K562 (cell line): ENCODE measurements around the gene PRSS38. TPM values are rescaled to one million over a fixed set of nuclear protein-coding genes. Genes with fewer than 3 reads are reported as not detected.

Experiments
- ATAC-seq: fragments of 200-7000 bp; cut with Tn5 transposase; 3 replicates; pipeline ENCODE4 v1.9.1; 2020; ENCODE audit warnings: moderate library complexity
- BruUV-seq: library from RNA; stranded (reverse); fragments of 400-500 nt; replicated peaks from 2 replicates; lab custom pipeline; 2021; lab: Mats Ljungman, UMichigan
- CTCF ChIA-PET: fragments of 300-600 bp; formaldehyde crosslinking; extraction: SDS; loops from one replicate; lab custom pipeline; 2021; ENCODE audit warnings: low intra/inter-chr PET ratio; lab: Yijun Ruan, JAX
- POLR2A ChIA-PET: fragments of 300-600, 350-650 bp; sonication (Branson Sonifier 250); formaldehyde crosslinking; extraction: SDS; loops from one replicate; lab custom pipeline; 2021; ENCODE audit warnings: antibody characterized with exemption, inconsistent platforms; lab: Yijun Ruan, JAX
- DNase-seq, 4 experiments: peaks; one replicate each; pipeline versions ENCODE4 v3.0.0 to v3.0.0-alpha.2; 2011 to 2018; ENCODE audit warnings: low spot score in 3 of 4, mixed read lengths in 3 of 4; ENCODE audit errors: extremely low read depth in 1 of 4
- FAIRE-seq: peaks from 2 replicates; lab custom pipeline; 2011; peaks lifted over from hg19 to GRCh38; lab: Jason Lieb, UNC
- H2AFZ ChIP-seq: 2 replicates; pipeline ENCODE4 v1.6.0; 2011; ENCODE audit warnings: low read depth, low read length, control low read depth, inconsistent platforms
- H3K27ac ChIP-seq: fragments of 200-600 bp; 3 replicates; pipeline ENCODE4 v1.8.0; 2011; ENCODE audit warnings: low read depth, mild to moderate bottlenecking, control low read depth, inconsistent platforms, low read length, moderate library complexity, mixed read lengths; ENCODE audit errors: extremely low read depth
- H3K27me3 ChIP-seq, 2 experiments: fragments of 300-600 bp in 1 of 2; 2 replicates in 1 of 2; 3 replicates in 1 of 2; pipeline versions ENCODE4 v1.6.0 to v1.8.0; 2011; ENCODE audit warnings: inconsistent platforms in 2 of 2, low read length in 2 of 2, mild to moderate bottlenecking in 1 of 2, mixed read lengths in 1 of 2, moderate library complexity in 1 of 2; ENCODE audit not compliant: control insufficient read depth in 2 of 2, insufficient read depth in 2 of 2
- H3K36me3 ChIP-seq: fragments of 300-600 bp; 3 replicates; pipeline ENCODE4 v1.8.0; 2011; ENCODE audit warnings: mild to moderate bottlenecking, low read length, inconsistent platforms; ENCODE audit not compliant: control insufficient read depth, insufficient read depth
- H3K4me1 ChIP-seq, 2 experiments: fragments of 200-600 bp in 1 of 2; replicated peaks in 1 of 2; 2 replicates in 1 of 2; 3 replicates in 1 of 2; pipeline versions ENCODE4 v1.5.1 to v1.8.0; 2011; ENCODE audit warnings: inconsistent platforms in 2 of 2, low read length in 2 of 2, mild to moderate bottlenecking in 1 of 2, mixed read lengths in 1 of 2, moderate library complexity in 1 of 2; ENCODE audit not compliant: control insufficient read depth in 2 of 2, insufficient read depth in 2 of 2
- H3K4me2 ChIP-seq: 2 replicates; pipeline ENCODE4 v1.6.1; 2011; ENCODE audit warnings: low read length, control low read depth, inconsistent platforms, mixed read lengths; ENCODE audit not compliant: insufficient read depth
- H3K4me3 ChIP-seq: fragments of 200-600 bp; sonication (generic), shearing (Covaris generic); 2 replicates; pipeline ENCODE4 v1.5.1; 2016; ENCODE audit warnings: control low read depth, inconsistent platforms
- H3K79me2 ChIP-seq: fragments of 200-600 bp; 3 replicates; pipeline ENCODE4 v1.8.0; 2011; ENCODE audit warnings: low read length, inconsistent platforms; ENCODE audit not compliant: control insufficient read depth, insufficient read depth
- H3K9ac ChIP-seq, 2 experiments: 2 replicates each; pipeline versions ENCODE4 v1.6.0 to v1.6.1; 2011; ENCODE audit warnings: low read depth in 2 of 2, low read length in 2 of 2, control low read depth in 1 of 2, inconsistent platforms in 1 of 2, mild to moderate bottlenecking in 1 of 2, mixed read lengths in 1 of 2; ENCODE audit not compliant: insufficient read depth in 1 of 2
- H3K9me1 ChIP-seq: one replicate; pipeline ENCODE4 v1.6.0; 2011; ENCODE audit warnings: inconsistent platforms, mild to moderate bottlenecking, low read length, moderate library complexity; ENCODE audit not compliant: control insufficient read depth, insufficient read depth
- H3K9me3 ChIP-seq: replicated peaks from 2 replicates; pipeline ENCODE4 v1.5.1; 2011; ENCODE audit warnings: low read depth, low read length, inconsistent platforms; ENCODE audit not compliant: control insufficient read depth, insufficient read depth
- H4K20me1 ChIP-seq: replicated peaks from 2 replicates; pipeline ENCODE4 v1.6.1; 2011; ENCODE audit warnings: low read length, inconsistent platforms, mixed read lengths; ENCODE audit not compliant: control insufficient read depth, insufficient read depth
- TFAP4 ChIP-seq: sonication (generic); formaldehyde crosslinking; IDR thresholded peaks from 2 replicates; pipeline ENCODE4 v1.8.0; 2022; ENCODE audit warnings: missing genetic modification reagents, mild to moderate bottlenecking, moderate library complexity, borderline replicate concordance
- ZBTB17 ChIP-seq: fragments of 450-650 bp; formaldehyde crosslinking; IDR thresholded peaks from 2 replicates; pipeline ENCODE4 v1.4.0; 2020; ENCODE audit warnings: mild to moderate bottlenecking
- WGBS: fragments of 100-300 bp; shearing (Covaris generic); methylation state at CpG from one replicate; pipeline ENCODE4 v1.1.6; 2016; ENCODE audit warnings: low coverage, mixed read lengths; ENCODE audit not compliant: insufficient coverage; ENCODE audit errors: missing lambda C conversion rate; 5-methylcytosine and 5-hydroxymethylcytosine counted together
- in situ Hi-C: fragments of 300-500 bp; cut with MboI; formaldehyde crosslinking; loops from 4 replicates; pipeline ENCODE4 v1.15.0; 2018; ENCODE audit warnings: inconsistent platforms, mixed read lengths
- intact Hi-C: fragments of 100-400 bp; cut with micrococcal nuclease; formaldehyde crosslinking; loops from 2 replicates; pipeline ENCODE4 v1.14.2; 2022
- polyA plus RNA-seq, 8 experiments: library from polyadenylated mRNA; depleted of rRNA in 4 of 8; stranded (reverse) in 5 of 8; unstranded in 3 of 8; fragments of >200 nt; fragmentation: Nextera tagmentation in 2 of 8; fragmentation: Illumina TruSeq in 1 of 8; extraction: Ambion mirVana in 2 of 8; extraction: Trizol in 1 of 8; gene quantifications; 2 replicates each; pipeline versions ENCODE4 v1.2.1 to v1.2.3, GENCODE V29; 2011 to 2014; ENCODE audit warnings: inconsistent platforms in 1 of 8, missing spikeins in 1 of 8
- total RNA-seq, 7 experiments: library from RNA; depleted of rRNA in 6 of 7; stranded (reverse); fragments of >200 nt in 6 of 7; fragmentation: Illumina TruSeq in 2 of 7; extraction: Trizol in 2 of 7; gene quantifications; 2 replicates each; pipeline versions ENCODE4 v1.2.1 to v1.2.3, GENCODE V29; 2011 to 2021; ENCODE audit warnings: low replicate concordance in 1 of 7

The PRSS38 gene
- total and polyA plus RNA-seq, 9 of the 15 experiments (the other 6 are each of a cell fraction or from before 2014, with no cell fraction given): 0.09 to 0.14 TPM; not detected in 7

GRCh38 chr1:227793948-227794816, 21.3 kb upstream of the PRSS38 start:
- Histone ChIP-seq H4K20me1 (no peaks in the 10 kb centered on the region; the same call in 1 of the 2 replicates), H3K36me3 (no peaks in the 10 kb centered on the region), H3K4me3 (no peak overlapping the region), H3K27ac (no peak overlapping the region), H3K9me3 (no peaks in the 10 kb centered on the region), H3K4me2 (no peak overlapping the region), H3K9ac (peak overlapping the region in 1 of 2 experiments; percentile 43; a peak in 2 of 4 replicates), H3K79me2 (no peaks in the 10 kb centered on the region), H3K4me1 (peaks cover 0 to 30% of the 10 kb centered on the region in 2 experiments; a peak in 3 of 5 replicates), H3K9me1 (no peaks in the 10 kb centered on the region), H2AFZ (no peak overlapping the region), H3K27me3 (peaks cover 0 to 6% of the 10 kb centered on the region in 2 experiments; a peak in 2 of 5 replicates)
- intact Hi-C loops: no loop called here
- ChIA-PET POLR2A (interaction anchor here (0.6 to 1.1 kb wide), 4 partner anchors 27 to 998 kb away, joined by 3 to 5 read pairs (median 4); no protein-coding TSS in a partner anchor), CTCF (no interaction called here)
- ATAC-seq (no peak), DNase-seq (peak in 2 of 4 experiments; percentile 9 to 10), FAIRE-seq (no peak)
- TF ChIP-seq TFAP4 (CRISPR knock-in tag) (peak; percentile 41; the same call in 1 of the 2 replicates), ZBTB17 (no peak)
- in situ Hi-C loops: no loop called here
- 9% methylated on average over 10 of the region's 12 CpGs for WGBS
- no TSS peak for BruUV-seq
